ENCODE measurements around the gene WFDC2. TPM values are rescaled to one million over a fixed set of nuclear protein-coding genes. Genes with fewer than 3 reads are reported as not detected.
"Not testable (repeated sequence)": the region's sequence is repeated elsewhere in the genome, so short reads cannot be mapped to it uniquely, and the experiment has no call there.

Gene WFDC2
- total RNA-seq, 1 donor from 2014 or later, result 32.5 TPM

GRCh38 chr20:45470937-45471336 lies 1.4 kb downstream of the WFDC2 start:
- Histone ChIP-seq H3K27me3 (peaks cover 4% of the 10 kb centered on the region), H3K4me1 (peaks cover 7 to 12% of the 10 kb centered on the region in 2 donors), H3K4me3 (peak overlapping the region; percentile 61 to 67), H3K36me3 (no peaks in the 10 kb centered on the region), H3K27ac (no peak overlapping the region), H3K9me3 (no peaks in the 10 kb centered on the region)
- intact Hi-C loops (cut with DNase I), result no loop called here
- TF ChIP-seq CTCF (IDR thresholded peaks at IDR 0.05), result peak in 1 of 3 experiments; percentile 20
- DNase-seq (ENCODE audit: low spot score in 2 of 2), result no peak

- peaks cover 7 to 12% of the 10 kb centered on the region in 2 donors for H3K4me1 ChIP-seq
- H3K36me3 ChIP-seq; H3K9me3 ChIP-seq; H3K27ac ChIP-seq; H3K4me3 ChIP-seq; DNase-seq (ENCODE audit: low spot score in 2 of 2); intact Hi-C loops (cut with DNase I); H3K27me3 ChIP-seq: not testable (repeated sequence)
These were observed 2.7 kb downstream of the WFDC2 start for GRCh38 chr20:45472286-45472685.

- H3K36me3 ChIP-seq; H3K9me3 ChIP-seq; DNase-seq (ENCODE audit: low spot score in 2 of 2); H3K27ac ChIP-seq; intact Hi-C loops (cut with DNase I); H3K27me3 ChIP-seq; H3K4me3 ChIP-seq; H3K4me1 ChIP-seq: not testable (repeated sequence)
These were observed 8.1 kb downstream of the WFDC2 start for GRCh38 chr20:45477530-45478148.

- TF ChIP-seq CTCF (IDR thresholded peaks at IDR 0.05), result no peak
- intact Hi-C loops (cut with DNase I), result no loop called here
- Histone ChIP-seq H3K4me1 (no peaks in the 10 kb centered on the region), H3K27me3 (no peaks in the 10 kb centered on the region), H3K9me3 (no peaks in the 10 kb centered on the region), H3K36me3 (no peaks in the 10 kb centered on the region), H3K27ac (no peak overlapping the region), H3K4me3 (no peak overlapping the region)
- no peak for DNase-seq (ENCODE audit: low spot score in 2 of 2)
These were observed 10.3 kb downstream of the WFDC2 start for GRCh38 chr20:45479822-45480221.

- TF ChIP-seq CTCF (IDR thresholded peaks at IDR 0.05), result no peak
- intact Hi-C loops (cut with DNase I), result no loop called here
- H3K27ac ChIP-seq, result no peak overlapping the region
- H3K9me3 ChIP-seq, result no peaks in the 10 kb centered on the region
- DNase-seq (ENCODE audit: low spot score in 2 of 2), result no peak
- H3K27me3 ChIP-seq, result no peaks in the 10 kb centered on the region
- H3K36me3 ChIP-seq, result no peaks in the 10 kb centered on the region
- H3K4me3 ChIP-seq, result no peak overlapping the region
- H3K4me1 ChIP-seq, result no peaks in the 10 kb centered on the region
These were observed 15.1 kb downstream of the WFDC2 start for GRCh38 chr20:45484676-45485075.

- H3K27me3 ChIP-seq, result no peaks in the 10 kb centered on the region
- TF ChIP-seq CTCF (IDR thresholded peaks at IDR 0.05), result no peak
- no peak overlapping the region for H3K27ac ChIP-seq
- DNase-seq (ENCODE audit: low spot score in 2 of 2), result no peak
- H3K4me1 ChIP-seq, result no peaks in the 10 kb centered on the region
- no peaks in the 10 kb centered on the region for H3K36me3 ChIP-seq
- no peak overlapping the region for H3K4me3 ChIP-seq
- intact Hi-C loops (cut with DNase I), result no loop called here
- H3K9me3 ChIP-seq, result no peaks in the 10 kb centered on the region
These were observed 15.8 kb downstream of the WFDC2 start for GRCh38 chr20:45485388-45485787.

- DNase-seq (ENCODE audit: low spot score in 2 of 2), result no peak
- no peak overlapping the region for H3K4me3 ChIP-seq
These were observed 17.7 kb downstream of the WFDC2 start for GRCh38 chr20:45487231-45487635.

More at GRCh38 chr20:45487231-45487635, 17.7 kb downstream of the WFDC2 start:
- H3K9me3 ChIP-seq, result no peaks in the 10 kb centered on the region
- H3K27ac ChIP-seq, result no peak overlapping the region
- no peaks in the 10 kb centered on the region for H3K36me3 ChIP-seq
- no peaks in the 10 kb centered on the region for H3K27me3 ChIP-seq
- H3K4me1 ChIP-seq, result no peaks in the 10 kb centered on the region
- no peak for TF ChIP-seq CTCF (IDR thresholded peaks at IDR 0.05)
- intact Hi-C loops (cut with DNase I), result no loop called here
